HEK293 (cell line): ENCODE data around the gene HAND2.

Experiments used
- CTCF ChIA-PET: fragments of 350-600 bp; formaldehyde crosslinking; extraction: SDS; loops from one replicate; lab custom pipeline; 2021; ENCODE audit warnings: antibody characterized with exemption; lab: Yijun Ruan, JAX
- POLR2A ChIA-PET: fragments of 300-600 bp; formaldehyde crosslinking; extraction: SDS; loops from one replicate; lab custom pipeline; 2020; ENCODE audit warnings: antibody characterized with exemption, inconsistent platforms; lab: Yijun Ruan, JAX
- H3K27ac ChIP-seq: fragments of 200-500 bp; sonication (Bioruptor generic); 2 replicates; pipeline ENCODE4 v1.5.1; 2014; ENCODE audit warnings: low read depth, low read length, control low read depth, inconsistent platforms; ENCODE audit errors: extremely low read depth
- H3K36me3 ChIP-seq, 2 experiments: fragments of 200-500 bp in 1 of 2; sonication (Bioruptor generic) in 1 of 2; 1 replicate in 1 of 2; 2 replicates in 1 of 2; pipeline ENCODE4 v1.5.1; 2014 to 2017; ENCODE audit warnings: inconsistent platforms in 2 of 2, low read length in 2 of 2; ENCODE audit not compliant: control insufficient read depth in 2 of 2, insufficient read depth in 1 of 2
- H3K4me1 ChIP-seq: fragments of 200-500 bp; sonication (Bioruptor generic); 2 replicates; pipeline ENCODE4 v1.5.1; 2014; ENCODE audit warnings: mild to moderate bottlenecking, low read length, inconsistent platforms; ENCODE audit not compliant: control insufficient read depth, insufficient read depth
- H3K4me3 ChIP-seq: 2 replicates; pipeline ENCODE4 v1.5.1; 2011; ENCODE audit warnings: low read depth, mild to moderate bottlenecking, control low read depth, low read length, moderate library complexity
- H3K9me3 ChIP-seq: fragments of 200-500 bp; sonication (Bioruptor generic); 2 replicates; pipeline ENCODE4 v1.5.1; 2014; ENCODE audit warnings: low read depth, low read length, inconsistent platforms; ENCODE audit not compliant: control insufficient read depth, insufficient read depth
- BCL11A ChIP-seq: fragments of 450-650 bp; formaldehyde crosslinking; IDR thresholded peaks from 2 replicates; pipeline ENCODE4 v1.5.1; 2016; ENCODE audit warnings: low read depth, missing biosample characterization, missing genetic modification characterization
- KLF16 ChIP-seq: fragments of 450-650 bp; formaldehyde crosslinking; IDR thresholded peaks from 2 replicates; pipeline ENCODE4 v1.5.1; 2017; ENCODE audit warnings: missing biosample characterization, missing genetic modification characterization
- MEIS1 ChIP-seq: sonication (generic); formaldehyde crosslinking; IDR thresholded peaks from 2 replicates; pipeline ENCODE4 v1.8.1; 2022; ENCODE audit warnings: missing genetic modification reagents, mild to moderate bottlenecking, borderline replicate concordance
- PRDM10 ChIP-seq: fragments of 450-650 bp; formaldehyde crosslinking; IDR thresholded peaks from 2 replicates; pipeline ENCODE4 v1.5.1; 2016; ENCODE audit warnings: missing biosample characterization, missing genetic modification characterization
- PRDM2 ChIP-seq: fragments of 450-650 bp; formaldehyde crosslinking; IDR thresholded peaks from 2 replicates; pipeline ENCODE4 v1.5.1; 2016; ENCODE audit warnings: missing biosample characterization, missing genetic modification characterization, borderline replicate concordance
- PRDM4 ChIP-seq: fragments of 450-650 bp; formaldehyde crosslinking; IDR thresholded peaks from 2 replicates; pipeline ENCODE4 v1.5.1; 2017; ENCODE audit warnings: missing biosample characterization, missing genetic modification characterization
- RBAK ChIP-seq: fragments of 450-650 bp; formaldehyde crosslinking; IDR thresholded peaks from 2 replicates; pipeline ENCODE4 v1.5.1; 2016; ENCODE audit warnings: missing biosample characterization, missing genetic modification characterization
- SP3 ChIP-seq: fragments of 450-650 bp; formaldehyde crosslinking; IDR thresholded peaks from 2 replicates; pipeline ENCODE4 v1.5.1; 2016; ENCODE audit warnings: missing biosample characterization, missing genetic modification characterization
- ZEB2 ChIP-seq: fragments of 450-650 bp; formaldehyde crosslinking; IDR thresholded peaks from 2 replicates; pipeline ENCODE4 v1.5.1; 2016; ENCODE audit warnings: missing biosample characterization, missing genetic modification characterization
- ZNF146 ChIP-seq: fragments of 450-650 bp; formaldehyde crosslinking; IDR thresholded peaks from 2 replicates; pipeline ENCODE4 v1.5.1; 2016; ENCODE audit warnings: missing biosample characterization, missing genetic modification characterization
- ZNF169 ChIP-seq: fragments of 450-650 bp; formaldehyde crosslinking; IDR thresholded peaks from 2 replicates; pipeline ENCODE4 v1.5.1; 2016; ENCODE audit warnings: missing biosample characterization, missing genetic modification characterization
- ZNF391 ChIP-seq: fragments of 450-650 bp; formaldehyde crosslinking; IDR thresholded peaks from 2 replicates; pipeline ENCODE4 v1.5.1; 2016; ENCODE audit warnings: low read depth, missing biosample characterization, missing genetic modification characterization, borderline replicate concordance
- ZNF423 ChIP-seq: fragments of 450-650 bp; formaldehyde crosslinking; IDR thresholded peaks from 2 replicates; pipeline ENCODE4 v1.5.1; 2016; ENCODE audit warnings: missing biosample characterization, missing genetic modification characterization
- ZNF510 ChIP-seq: fragments of 450-650 bp; formaldehyde crosslinking; IDR thresholded peaks from 2 replicates; pipeline ENCODE4 v1.5.1; 2018; ENCODE audit warnings: mild to moderate bottlenecking, missing genetic modification characterization, missing biosample characterization; ENCODE audit not compliant: insufficient replicate concordance
- ZNF521 ChIP-seq: fragments of 450-650 bp; formaldehyde crosslinking; IDR thresholded peaks from 2 replicates; pipeline ENCODE4 v1.5.1; 2017; ENCODE audit warnings: missing biosample characterization, mild to moderate bottlenecking, missing genetic modification characterization
- ZNF549 ChIP-seq: fragments of 450-650 bp; IDR thresholded peaks from 2 replicates; pipeline ENCODE4 v1.5.1; 2018; ENCODE audit warnings: missing biosample characterization, missing genetic modification characterization, mild to moderate bottlenecking, inconsistent platforms, moderate library complexity
- ZNF645 ChIP-seq: fragments of 450-650 bp; formaldehyde crosslinking; IDR thresholded peaks from 2 replicates; pipeline ENCODE4; 2016; ENCODE audit warnings: missing biosample characterization, missing genetic modification characterization
- ZNF701 ChIP-seq: fragments of 450-650 bp; formaldehyde crosslinking; IDR thresholded peaks from 2 replicates; pipeline ENCODE4 v1.5.1; 2016; ENCODE audit warnings: missing biosample characterization, missing genetic modification characterization

The HAND2 gene

GRCh38 chr4:173515458-173515857 lies 14.6 kb downstream of the HAND2 start:
- ChIA-PET CTCF (no interaction called here), POLR2A (no interaction called here)
- TF ChIP-seq ZNF510 (tag by site-specific recombination): no peak
- no peak for TF ChIP-seq ZEB2
- no peak for TF ChIP-seq ZNF169 (tag by site-specific recombination)
- TF ChIP-seq MEIS1 (CRISPR knock-in tag): no peak
- TF ChIP-seq KLF16 (tag by site-specific recombination): no peak
- no peak for TF ChIP-seq ZNF701 (tag by site-specific recombination)
- H3K4me1 ChIP-seq: no peaks in the 10 kb centered on the region
- H3K4me3 ChIP-seq: no peak overlapping the region
- no peaks in the 10 kb centered on the region for H3K9me3 ChIP-seq
- H3K36me3 ChIP-seq: no peaks in the 10 kb centered on the region
- H3K27ac ChIP-seq: no peak overlapping the region

GRCh38 chr4:173514641-173515217 lies 15.3 kb downstream of the HAND2 start:
- ChIA-PET CTCF (interaction anchor here (0.5 to 0.9 kb wide), 2 partner anchors 9 to 1016 kb away, joined by 3 to 5 read pairs; no protein-coding TSS in a partner anchor), POLR2A (no interaction called here)
- no peak overlapping the region for H3K4me3 ChIP-seq
- H3K4me1 ChIP-seq: no peaks in the 10 kb centered on the region
- no peak overlapping the region for H3K27ac ChIP-seq
- H3K36me3 ChIP-seq: no peaks in the 10 kb centered on the region
- H3K9me3 ChIP-seq: no peaks in the 10 kb centered on the region
- no peak for TF ChIP-seq ZNF169 (tag by site-specific recombination)
- TF ChIP-seq ZNF391 (tag by site-specific recombination): no peak
- no peak for TF ChIP-seq SP3 (tag by site-specific recombination)
- no peak for TF ChIP-seq PRDM2 (tag by site-specific recombination)

- no peak overlapping the region for H3K27ac ChIP-seq
- CTCF ChIA-PET: no interaction called here
- no peaks in the 10 kb centered on the region for H3K9me3 ChIP-seq
- no peak overlapping the region for H3K4me3 ChIP-seq
- POLR2A ChIA-PET: no interaction called here
- no peaks in the 10 kb centered on the region for H3K4me1 ChIP-seq
- no peaks in the 10 kb centered on the region for H3K36me3 ChIP-seq
- TF ChIP-seq ZNF549 (tag by site-specific recombination): no peak
- no peak for TF ChIP-seq BCL11A (tag by site-specific recombination)
- no peak for TF ChIP-seq PRDM10
- no peak for TF ChIP-seq ZNF146 (tag by site-specific recombination)
- no peak for TF ChIP-seq RBAK (tag by site-specific recombination)
- no peak for TF ChIP-seq ZNF645 (tag by site-specific recombination)
- TF ChIP-seq PRDM4 (tag by site-specific recombination): no peak
- no peak for TF ChIP-seq ZNF521 (tag by site-specific recombination)
- TF ChIP-seq ZNF423 (tag by site-specific recombination): no peak
Observed at GRCh38 chr4:173513651-173514050, 16.4 kb downstream of the HAND2 start.
